Right atrium auricular region (tissue), 2 donors: ENCODE results near the gene INSM2. TPM values are rescaled to one million over a fixed set of nuclear protein-coding genes. Genes with fewer than 3 reads are reported as not detected.

Source experiments
- DNase-seq: peaks from one replicate; pipeline ENCODE4 v3.0.0-alpha.2; 2019; ENCODE audit warnings: low spot score
- H3K27ac ChIP-seq, 2 donors: fragments of 200-600 bp; sonication (generic); 1 replicate in 1 of 2; 2 replicates in 1 of 2; pipeline ENCODE4 v1.5.1; 2016 to 2019
- H3K27me3 ChIP-seq, 2 donors: fragments of 200-600 bp; sonication (generic); one replicate each; pipeline versions ENCODE4 v1.5.1 to v1.6.0; 2017 to 2019
- H3K36me3 ChIP-seq: fragments of 200-600 bp; sonication (generic); one replicate; pipeline ENCODE4 v1.5.1; 2016
- H3K4me1 ChIP-seq, 2 donors: fragments of 200-600 bp; sonication (generic); one replicate each; pipeline versions ENCODE4 v1.5.1 to v1.6.0; 2017 to 2019
- H3K4me3 ChIP-seq, 2 donors: fragments of 200-600 bp; sonication (generic); 1 replicate in 1 of 2; 2 replicates in 1 of 2; pipeline ENCODE4 v1.5.1; 2017 to 2019; ENCODE audit warnings: mild to moderate bottlenecking in 1 of 2, moderate library complexity in 1 of 2
- H3K9me3 ChIP-seq, 2 donors: fragments of 200-600 bp; sonication (generic); one replicate each; pipeline ENCODE4 v1.5.1; 2019
- total RNA-seq, 2 donors: library from RNA; depleted of rRNA; stranded (reverse); fragments of >200 nt; gene quantifications; one replicate each; pipeline ENCODE4 v1.1.0, GENCODE V29; 2016
- TF ChIP-seq, protein P1 (sequence below), 2 donors: fragments of 200-600 bp; sonication (generic); IDR thresholded peaks; one replicate each; pipeline ENCODE4 v1.5.1; 2019; ENCODE audit warnings: antibody characterized with exemption in 2 of 2

INSM2 gene
- total RNA-seq, 2 donors from 2014 or later = not detected

DNA sequence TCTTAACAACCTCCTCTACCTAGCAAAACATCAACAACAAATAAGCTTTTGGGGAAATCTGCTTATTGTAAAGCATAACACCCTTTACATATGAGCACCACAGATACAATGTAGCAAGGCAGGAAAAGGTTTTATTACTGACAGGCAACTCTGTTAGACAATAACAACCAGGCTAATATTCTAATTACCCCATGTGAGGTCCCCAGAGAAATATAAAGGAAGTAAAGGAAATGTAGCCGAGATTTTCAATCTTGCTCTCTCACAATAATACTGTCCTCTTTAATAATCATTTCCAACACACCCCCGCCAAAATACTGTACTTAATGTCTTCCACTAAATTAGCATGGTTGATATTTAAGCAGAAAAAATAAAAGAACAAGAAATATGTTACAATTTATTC, 14.0 kb upstream of the INSM2 start:
- Histone ChIP-seq H3K4me3 (no peak overlapping the region), H3K27me3 (no peaks in the 10 kb centered on the region), H3K36me3 (no peaks in the 10 kb centered on the region), H3K4me1 (no peaks in the 10 kb centered on the region), H3K9me3 (no peaks in the 10 kb centered on the region), H3K27ac (no peak overlapping the region)
- TF ChIP-seq, protein P1, sequence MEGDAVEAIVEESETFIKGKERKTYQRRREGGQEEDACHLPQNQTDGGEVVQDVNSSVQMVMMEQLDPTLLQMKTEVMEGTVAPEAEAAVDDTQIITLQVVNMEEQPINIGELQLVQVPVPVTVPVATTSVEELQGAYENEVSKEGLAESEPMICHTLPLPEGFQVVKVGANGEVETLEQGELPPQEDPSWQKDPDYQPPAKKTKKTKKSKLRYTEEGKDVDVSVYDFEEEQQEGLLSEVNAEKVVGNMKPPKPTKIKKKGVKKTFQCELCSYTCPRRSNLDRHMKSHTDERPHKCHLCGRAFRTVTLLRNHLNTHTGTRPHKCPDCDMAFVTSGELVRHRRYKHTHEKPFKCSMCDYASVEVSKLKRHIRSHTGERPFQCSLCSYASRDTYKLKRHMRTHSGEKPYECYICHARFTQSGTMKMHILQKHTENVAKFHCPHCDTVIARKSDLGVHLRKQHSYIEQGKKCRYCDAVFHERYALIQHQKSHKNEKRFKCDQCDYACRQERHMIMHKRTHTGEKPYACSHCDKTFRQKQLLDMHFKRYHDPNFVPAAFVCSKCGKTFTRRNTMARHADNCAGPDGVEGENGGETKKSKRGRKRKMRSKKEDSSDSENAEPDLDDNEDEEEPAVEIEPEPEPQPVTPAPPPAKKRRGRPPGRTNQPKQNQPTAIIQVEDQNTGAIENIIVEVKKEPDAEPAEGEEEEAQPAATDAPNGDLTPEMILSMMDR (IDR thresholded peaks at IDR 0.05) = no peak
- no peak for DNase-seq

GRCh38 chr14:35525695-35526094, 8.3 kb upstream of the INSM2 start:
- Histone ChIP-seq H3K36me3 (no peaks in the 10 kb centered on the region), H3K4me3 (no peak overlapping the region), H3K9me3 (no peaks in the 10 kb centered on the region), H3K27me3 (no peaks in the 10 kb centered on the region), H3K27ac (no peak overlapping the region), H3K4me1 (no peaks in the 10 kb centered on the region)
- DNase-seq = no peak
- TF ChIP-seq, protein P1 (IDR thresholded peaks at IDR 0.05) = no peak

DNA sequence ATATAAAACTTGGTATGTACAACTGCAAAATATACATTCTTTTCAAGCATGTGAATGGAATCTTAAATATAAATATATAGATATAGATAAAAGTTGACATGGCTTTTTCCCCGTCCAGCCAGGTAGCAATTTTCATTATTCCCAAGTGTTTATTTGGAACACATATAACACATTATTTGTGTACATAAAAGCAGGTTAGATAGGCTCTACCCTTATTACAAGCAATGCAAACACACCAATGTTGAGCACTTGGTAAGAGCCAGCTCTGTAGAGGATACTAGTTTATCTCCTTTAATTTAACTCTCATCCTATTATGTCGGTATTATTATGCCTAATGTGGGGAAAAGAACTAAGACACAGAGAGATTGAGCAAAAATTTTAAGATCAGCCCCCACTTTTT, 7.0 kb upstream of the INSM2 start:
- H3K4me3 ChIP-seq = no peak overlapping the region
- no peak for DNase-seq
- H3K27me3 ChIP-seq = peaks cover 0 to 2% of the 10 kb centered on the region in 2 donors
- H3K9me3 ChIP-seq = no peaks in the 10 kb centered on the region
- no peaks in the 10 kb centered on the region for H3K36me3 ChIP-seq
- H3K4me1 ChIP-seq = no peaks in the 10 kb centered on the region
- TF ChIP-seq, protein P1 (IDR thresholded peaks at IDR 0.05) = no peak
- H3K27ac ChIP-seq = no peak overlapping the region

GRCh38 chr14:35531960-35532747, 1.8 kb upstream of the INSM2 start:
- H3K4me3 ChIP-seq = no peak overlapping the region
- no peak overlapping the region for H3K27ac ChIP-seq
- peaks cover 0 to 31% of the 10 kb centered on the region in 2 donors for H3K4me1 ChIP-seq
- TF ChIP-seq, protein P1 (IDR thresholded peaks at IDR 0.05) = no peak
- no peaks in the 10 kb centered on the region for H3K36me3 ChIP-seq
- H3K27me3 ChIP-seq = peaks cover 23 to 31% of the 10 kb centered on the region in 2 donors
- no peak for DNase-seq
- H3K9me3 ChIP-seq = no peaks in the 10 kb centered on the region

DNA sequence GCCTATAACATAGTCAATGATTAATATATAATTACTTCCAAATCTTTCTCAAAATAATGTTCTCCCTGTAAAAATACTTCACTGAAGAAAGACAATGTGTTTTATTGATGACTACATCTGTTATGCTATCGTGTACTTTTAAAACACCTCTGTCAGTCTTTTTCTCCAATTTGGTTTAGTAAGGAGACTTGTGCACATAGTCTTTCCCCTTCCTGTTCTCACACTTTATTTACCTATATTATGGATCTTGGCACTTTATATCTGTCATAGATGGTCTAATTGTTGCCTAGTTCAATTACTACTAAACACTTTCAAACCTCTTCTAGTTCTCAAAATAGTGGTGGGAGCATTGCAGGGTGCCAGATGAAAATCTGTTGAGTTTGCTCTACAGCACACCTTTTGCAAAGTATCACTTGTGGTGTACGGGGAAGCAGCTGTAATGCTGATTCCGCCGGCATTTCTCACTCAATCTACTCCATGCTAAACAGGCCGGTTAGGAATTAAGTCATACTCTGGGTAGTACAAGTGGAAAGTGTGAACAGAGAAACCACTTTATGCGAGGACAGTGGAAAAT, 1.1 kb upstream of the INSM2 start:
- Histone ChIP-seq H3K4me3 (peak overlapping the region; percentile 24 to 59), H3K4me1 (peaks cover 0 to 31% of the 10 kb centered on the region in 2 donors), H3K9me3 (no peaks in the 10 kb centered on the region), H3K27me3 (peaks cover 23 to 31% of the 10 kb centered on the region in 2 donors), H3K27ac (no peak overlapping the region), H3K36me3 (peaks cover 3% of the 10 kb centered on the region)
- DNase-seq = no peak
- TF ChIP-seq, protein P1 (IDR thresholded peaks at IDR 0.05) = no peak
